Skin of body (tissue), 2 donors: ENCODE data around the gene ALG9. TPM values are rescaled to one million over a fixed set of nuclear protein-coding genes. Genes with fewer than 3 reads are reported as not detected.

Source experiments
- DNase-seq: peaks from one replicate; lab custom pipeline; 2025; lab: John Stamatoyannopoulos, UW
- total RNA-seq: library from RNA; depleted of rRNA; stranded (reverse); fragments of >200 nt; gene quantifications from one replicate; pipeline ENCODE4 v1.2.3, GENCODE V29; 2014

Gene ALG9
- total RNA-seq, 1 donor from 2014 or later = 34.8 TPM

- DNase-seq = no peak
Observed at GRCh38 chr11:111836721-111837120, 34.7 kb downstream of the ALG9 start.

- DNase-seq = no peak
Observed at GRCh38 chr11:111836162-111836561, 35.2 kb downstream of the ALG9 start.

GRCh38 chr11:111835665-111836064 is 35.7 kb downstream of the ALG9 start:
- DNase-seq = no peak

- DNase-seq = no peak
Observed at GRCh38 chr11:111834432-111835163, 36.8 kb downstream of the ALG9 start.

- DNase-seq = no peak
Observed at GRCh38 chr11:111833524-111833923, 37.9 kb downstream of the ALG9 start.

GRCh38 chr11:111829185-111829968 is 42.0 kb downstream of the ALG9 start:
- DNase-seq = peak; percentile 35

GRCh38 chr11:111826322-111826950 is 44.9 kb downstream of the ALG9 start:
- DNase-seq = no peak

- no peak for DNase-seq
Observed at GRCh38 chr11:111823629-111824028, 47.8 kb downstream of the ALG9 start.

GRCh38 chr11:111823131-111823530 is 48.2 kb downstream of the ALG9 start:
- DNase-seq = no peak

- peak; percentile 93 for DNase-seq
Observed at GRCh38 chr11:111819829-111820237, 51.5 kb downstream of the ALG9 start.

- DNase-seq = peak; percentile 96
Observed at GRCh38 chr11:111819161-111819828, 52.1 kb downstream of the ALG9 start.

- DNase-seq = no peak
Observed at GRCh38 chr11:111815489-111815888, 55.9 kb downstream of the ALG9 start.

- peak; percentile 60 for DNase-seq
Observed at GRCh38 chr11:111814557-111815320, 56.6 kb downstream of the ALG9 start.

GRCh38 chr11:111814106-111814505 is 57.3 kb downstream of the ALG9 start:
- DNase-seq = no peak

- DNase-seq = no peak
Observed at GRCh38 chr11:111812211-111812610, 59.2 kb downstream of the ALG9 start.

GRCh38 chr11:111811445-111811844 is 59.9 kb downstream of the ALG9 start:
- no peak for DNase-seq

GRCh38 chr11:111808834-111809233 is 62.5 kb downstream of the ALG9 start:
- DNase-seq = no peak

- no peak for DNase-seq
Observed at GRCh38 chr11:111808063-111808588, 63.3 kb downstream of the ALG9 start.

- no peak for DNase-seq
Observed at GRCh38 chr11:111807076-111807475, 64.3 kb downstream of the ALG9 start.

GRCh38 chr11:111801135-111801534 is 70.2 kb downstream of the ALG9 start:
- no peak for DNase-seq

GRCh38 chr11:111798279-111798678 is 73.1 kb downstream of the ALG9 start:
- DNase-seq = no peak
